Uterus (tissue), 4 donors: ENCODE measurements around the gene MAGI2. TPM values are rescaled to one million over a fixed set of nuclear protein-coding genes. Genes with fewer than 3 reads are reported as not detected.

Source experiments
- DNase-seq, 2 donors: peaks; one replicate each; pipeline ENCODE4 v3.0.0-alpha.2; 2019 to 2020
- H3K27ac ChIP-seq, 2 donors: fragments of 200-600 bp; sonication (generic); 1 replicate in 1 of 2; 2 replicates in 1 of 2; pipeline ENCODE4 v1.5.1; 2016 to 2018
- H3K27me3 ChIP-seq, 2 donors: fragments of 200-600 bp; sonication (generic); one replicate each; pipeline ENCODE4 v1.5.1; 2018 to 2019; ENCODE audit warnings: control low read depth in 1 of 2
- H3K36me3 ChIP-seq, 2 donors: fragments of 200-600 bp; sonication (generic); one replicate each; pipeline ENCODE4 v1.5.1; 2019; ENCODE audit warnings: control low read depth in 1 of 2
- H3K4me1 ChIP-seq, 2 donors: fragments of 200-600 bp; sonication (generic); one replicate each; pipeline ENCODE4 v1.5.1; 2018 to 2019; ENCODE audit warnings: control low read depth in 1 of 2
- H3K4me3 ChIP-seq, 2 donors: fragments of 200-600 bp; sonication (generic); 1 replicate in 1 of 2; 2 replicates in 1 of 2; pipeline ENCODE4 v1.5.1; 2018 to 2019; ENCODE audit warnings: mild to moderate bottlenecking in 1 of 2
- H3K9me3 ChIP-seq, 2 donors: fragments of 200-600 bp; sonication (generic); one replicate each; pipeline ENCODE4 v1.5.1; 2019; ENCODE audit warnings: control low read depth in 1 of 2
- POLR2A ChIP-seq, 2 donors: fragments of 450-650 bp; IDR thresholded peaks; one replicate each; pipeline ENCODE4 v1.6.1; 2016; ENCODE audit warnings: antibody characterized with exemption in 2 of 2, mild to moderate bottlenecking in 1 of 2, moderate library complexity in 1 of 2
- intact Hi-C: fragments of 100-400 bp; cut with DNase I; formaldehyde crosslinking; loops from one replicate; pipeline ENCODE4 v1.15.1; 2023; ENCODE audit warnings: low total_unique reads
- total RNA-seq, 4 donors: library from RNA; depleted of rRNA in 3 of 4; stranded (reverse); fragments of >200 nt in 3 of 4; gene quantifications; one replicate each; pipeline versions ENCODE4 v1.1.0 to v1.2.4, GENCODE V29; 2014 to 2023
- TF ChIP-seq, protein P1 (sequence below), 4 experiments: fragments of 200-600 bp in 2 of 4; fragments of 450-650 bp in 2 of 4; sonication (generic) in 2 of 4; IDR thresholded peaks; one replicate each; pipeline ENCODE4 v1.5.1; 2016 to 2019; ENCODE audit warnings: antibody characterized with exemption in 4 of 4, mild to moderate bottlenecking in 2 of 4, moderate library complexity in 1 of 4
- donor health status: DM: yes; HTN: yes; CAD: no.

The MAGI2 gene
- total RNA-seq, 4 donors from 2014 or later = 5.3 to 23.2 (median 13.8) TPM

GRCh38 chr7:78386520-78386919 lies 1066.9 kb downstream of the MAGI2 start:
- Histone ChIP-seq H3K9me3 (no peaks in the 10 kb centered on the region), H3K27me3 (no peaks in the 10 kb centered on the region), H3K4me1 (no peaks in the 10 kb centered on the region), H3K27ac (no peak overlapping the region), H3K4me3 (no peak overlapping the region), H3K36me3 (no peaks in the 10 kb centered on the region)
- TF ChIP-seq, protein P1, sequence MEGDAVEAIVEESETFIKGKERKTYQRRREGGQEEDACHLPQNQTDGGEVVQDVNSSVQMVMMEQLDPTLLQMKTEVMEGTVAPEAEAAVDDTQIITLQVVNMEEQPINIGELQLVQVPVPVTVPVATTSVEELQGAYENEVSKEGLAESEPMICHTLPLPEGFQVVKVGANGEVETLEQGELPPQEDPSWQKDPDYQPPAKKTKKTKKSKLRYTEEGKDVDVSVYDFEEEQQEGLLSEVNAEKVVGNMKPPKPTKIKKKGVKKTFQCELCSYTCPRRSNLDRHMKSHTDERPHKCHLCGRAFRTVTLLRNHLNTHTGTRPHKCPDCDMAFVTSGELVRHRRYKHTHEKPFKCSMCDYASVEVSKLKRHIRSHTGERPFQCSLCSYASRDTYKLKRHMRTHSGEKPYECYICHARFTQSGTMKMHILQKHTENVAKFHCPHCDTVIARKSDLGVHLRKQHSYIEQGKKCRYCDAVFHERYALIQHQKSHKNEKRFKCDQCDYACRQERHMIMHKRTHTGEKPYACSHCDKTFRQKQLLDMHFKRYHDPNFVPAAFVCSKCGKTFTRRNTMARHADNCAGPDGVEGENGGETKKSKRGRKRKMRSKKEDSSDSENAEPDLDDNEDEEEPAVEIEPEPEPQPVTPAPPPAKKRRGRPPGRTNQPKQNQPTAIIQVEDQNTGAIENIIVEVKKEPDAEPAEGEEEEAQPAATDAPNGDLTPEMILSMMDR (IDR thresholded peaks at IDR 0.05) = no peak
- TF ChIP-seq POLR2A (IDR thresholded peaks at IDR 0.05) = no peak
- intact Hi-C loops = no loop called here
- DNase-seq = no peak

DNA sequence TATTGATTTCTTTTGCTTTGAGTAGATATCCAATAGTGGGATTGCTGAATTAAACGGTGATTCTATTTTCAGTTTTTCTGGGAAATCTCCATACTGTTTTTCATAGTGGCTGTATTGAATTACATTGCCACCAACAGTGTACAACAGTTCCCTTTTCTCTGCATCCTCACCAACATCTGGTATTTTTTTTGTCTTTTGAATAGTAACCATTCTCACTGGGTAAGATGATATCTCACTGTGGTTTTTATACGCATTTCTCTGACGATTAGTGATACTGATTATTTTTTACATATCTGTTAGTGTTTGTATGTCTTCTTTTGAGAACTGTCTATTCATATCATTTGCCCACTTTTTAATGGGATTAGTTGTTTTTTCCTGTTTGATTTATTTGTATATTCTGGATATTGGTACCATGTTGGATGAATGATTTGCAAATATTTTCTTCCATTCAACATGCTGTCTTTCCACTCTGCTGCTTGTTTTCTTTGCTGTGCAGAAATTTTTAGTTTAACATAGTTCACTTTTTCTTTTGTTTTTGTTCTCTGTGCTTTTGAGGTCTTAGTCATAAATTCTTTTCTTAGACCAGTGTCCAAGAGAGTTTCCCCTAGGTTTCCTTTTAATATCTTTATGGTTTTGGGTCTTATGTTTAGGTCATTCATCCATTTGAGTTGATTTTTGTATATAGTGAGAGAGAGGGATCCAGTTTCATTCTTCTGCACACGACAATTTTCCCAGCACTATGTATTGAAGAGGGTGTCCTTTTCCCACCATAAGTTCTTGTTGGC lies 1070.2 kb downstream of the MAGI2 start:
- no peaks in the 10 kb centered on the region for H3K4me1 ChIP-seq
- H3K9me3 ChIP-seq = no peaks in the 10 kb centered on the region
- no peaks in the 10 kb centered on the region for H3K27me3 ChIP-seq
- TF ChIP-seq, protein P1 (IDR thresholded peaks at IDR 0.05) = no peak
- no peak for TF ChIP-seq POLR2A (IDR thresholded peaks at IDR 0.05)
- H3K36me3 ChIP-seq = no peaks in the 10 kb centered on the region
- DNase-seq = no peak
- no peak overlapping the region for H3K4me3 ChIP-seq
- intact Hi-C loops = no loop called here
- H3K27ac ChIP-seq = no peak overlapping the region

DNA sequence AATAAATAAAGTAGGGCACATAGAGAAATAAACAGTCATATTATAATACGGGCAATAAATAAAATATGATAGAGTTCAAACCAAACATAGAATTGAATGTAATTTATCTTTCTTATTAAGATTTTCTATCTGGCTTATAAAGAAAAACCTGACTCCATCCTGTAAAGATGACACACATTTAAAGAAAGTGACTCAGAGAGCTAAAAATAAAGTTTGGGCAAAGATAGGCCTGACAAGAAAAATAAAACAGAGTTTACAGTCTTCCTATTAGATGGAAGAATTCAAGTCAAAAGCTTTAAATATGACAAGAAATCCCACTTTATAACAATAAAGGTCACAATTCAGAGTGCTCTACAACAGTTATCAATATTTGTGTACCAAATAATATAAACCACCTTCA lies 1074.3 kb downstream of the MAGI2 start:
- intact Hi-C loops = no loop called here
- Histone ChIP-seq H3K9me3 (no peaks in the 10 kb centered on the region), H3K27me3 (no peaks in the 10 kb centered on the region), H3K4me1 (no peaks in the 10 kb centered on the region), H3K4me3 (no peak overlapping the region), H3K27ac (no peak overlapping the region), H3K36me3 (no peaks in the 10 kb centered on the region)
- TF ChIP-seq, protein P1 (IDR thresholded peaks at IDR 0.05) = no peak
- TF ChIP-seq POLR2A (IDR thresholded peaks at IDR 0.05) = no peak
- no peak for DNase-seq

- no peak for DNase-seq
- Histone ChIP-seq H3K4me1 (no peaks in the 10 kb centered on the region), H3K27ac (no peak overlapping the region), H3K4me3 (no peak overlapping the region), H3K9me3 (no peaks in the 10 kb centered on the region), H3K36me3 (no peaks in the 10 kb centered on the region), H3K27me3 (no peaks in the 10 kb centered on the region)
- intact Hi-C loops = no loop called here
- TF ChIP-seq, protein P1 (IDR thresholded peaks at IDR 0.05) = no peak
- no peak for TF ChIP-seq POLR2A (IDR thresholded peaks at IDR 0.05)
These were observed 1075.9 kb downstream of the MAGI2 start for GRCh38 chr7:78377532-78377931.

GRCh38 chr7:78370936-78371335 lies 1082.5 kb downstream of the MAGI2 start:
- TF ChIP-seq, protein P1 (IDR thresholded peaks at IDR 0.05) = no peak
- TF ChIP-seq POLR2A (IDR thresholded peaks at IDR 0.05) = no peak
- Histone ChIP-seq H3K36me3 (no peaks in the 10 kb centered on the region), H3K9me3 (no peaks in the 10 kb centered on the region), H3K4me3 (no peak overlapping the region), H3K27ac (no peak overlapping the region), H3K4me1 (no peaks in the 10 kb centered on the region), H3K27me3 (no peaks in the 10 kb centered on the region)
- DNase-seq = no peak
- intact Hi-C loops = no loop called here
